Muscle of back (tissue), 11 donors: ENCODE measurements around the gene PRDM8. TPM values are rescaled to one million over a fixed set of nuclear protein-coding genes. Genes with fewer than 3 reads are reported as not detected.

Source experiments
- DNase-seq, 3 donors: peaks; one replicate each; pipeline versions ENCODE4 v3.0.0 to v3.0.0-alpha.2; 2013
- polyA plus RNA-seq, 10 donors: library from polyadenylated mRNA; unstranded; fragments of 120-200 nt; gene quantifications; one replicate each; pipeline ENCODE4 v1.2.1, GENCODE V29; 2013; ENCODE audit not compliant: insufficient read length in 10 of 10

Gene PRDM8
- polyA plus RNA-seq, 10 donors: 8.6 to 23.9 (median 11.9) TPM

DNA sequence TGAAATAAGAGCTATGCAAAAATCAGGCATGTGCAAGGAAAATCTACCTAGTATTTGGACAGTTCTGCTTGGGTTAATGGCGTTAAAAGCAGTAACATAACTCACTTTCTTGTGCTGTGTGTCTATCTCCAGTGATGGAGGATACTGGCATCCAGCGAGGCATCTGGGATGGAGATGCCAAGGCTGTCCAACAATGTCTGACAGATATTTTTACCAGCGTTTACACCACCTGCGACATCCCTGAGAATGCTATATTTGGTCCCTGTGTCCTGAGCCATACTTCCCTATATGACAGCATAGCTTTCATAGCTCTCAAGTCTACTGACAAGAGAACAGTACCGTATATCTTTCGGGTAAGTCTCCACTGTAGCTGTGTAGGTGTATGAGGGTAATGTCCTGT, 2.6 kb downstream of the PRDM8 start:
- no peak for DNase-seq

DNA sequence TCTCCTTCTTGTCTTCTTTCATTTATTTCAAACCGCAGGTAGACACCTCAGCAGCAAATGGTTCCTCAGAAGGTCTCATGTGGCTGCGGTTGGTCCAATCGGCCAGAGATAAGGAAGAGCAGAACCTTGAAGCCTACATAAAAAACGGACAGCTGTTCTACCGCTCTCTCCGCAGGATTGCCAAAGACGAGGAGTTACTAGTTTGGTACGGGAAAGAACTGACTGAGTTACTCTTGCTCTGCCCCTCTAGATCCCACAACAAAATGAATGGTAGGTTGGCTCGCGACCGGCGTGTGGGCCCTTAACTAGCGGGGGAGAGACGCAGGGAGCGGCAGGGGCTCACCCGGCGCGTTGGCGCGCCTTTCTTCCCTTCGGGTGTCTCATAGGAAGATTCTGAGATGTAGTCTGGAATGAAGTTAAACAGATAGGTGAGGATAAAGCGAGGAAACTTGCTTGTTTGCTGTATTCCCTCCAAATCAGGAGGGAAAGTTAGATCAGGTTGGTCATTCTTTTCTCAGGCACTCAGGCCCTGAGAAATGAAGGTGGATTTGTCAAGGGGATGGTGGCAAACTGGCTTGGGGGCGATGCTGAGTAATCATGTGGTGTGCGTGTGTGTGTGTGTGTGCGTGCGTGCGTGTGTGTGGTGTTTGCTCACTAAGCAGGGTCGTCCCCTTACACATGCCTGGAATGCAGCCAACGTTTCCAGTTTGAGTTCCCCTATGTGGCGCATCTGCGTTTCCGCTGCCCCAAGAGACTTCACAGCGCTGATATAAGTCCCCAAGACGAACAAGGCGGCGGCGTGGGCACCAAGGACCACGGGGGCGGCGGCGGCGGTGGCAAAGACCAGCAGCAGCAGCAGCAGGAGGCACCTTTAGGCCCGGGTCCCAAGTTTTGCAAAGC, 4.2 kb downstream of the PRDM8 start:
- peak; percentile 65 to 86 (median 69) for DNase-seq

DNA sequence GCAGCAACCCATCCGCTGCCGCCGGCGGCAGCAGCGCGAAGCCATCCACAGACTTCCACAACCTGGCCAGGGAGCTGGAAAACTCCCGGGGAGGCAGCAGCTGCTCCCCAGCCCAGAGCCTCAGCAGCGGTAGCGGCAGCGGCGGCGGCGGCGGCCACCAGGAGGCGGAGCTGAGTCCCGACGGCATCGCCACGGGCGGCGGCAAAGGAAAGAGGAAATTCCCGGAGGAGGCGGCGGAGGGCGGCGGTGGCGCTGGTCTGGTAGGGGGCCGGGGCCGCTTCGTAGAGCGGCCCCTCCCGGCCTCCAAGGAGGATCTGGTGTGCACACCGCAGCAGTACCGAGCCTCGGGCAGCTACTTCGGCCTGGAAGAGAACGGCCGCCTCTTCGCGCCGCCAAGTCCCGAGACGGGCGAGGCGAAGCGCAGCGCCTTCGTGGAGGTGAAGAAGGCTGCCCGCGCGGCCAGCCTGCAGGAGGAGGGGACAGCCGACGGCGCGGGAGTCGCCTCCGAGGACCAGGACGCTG, 4.9 kb downstream of the PRDM8 start:
- peak; percentile 78 to 95 (median 89) for DNase-seq

DNA sequence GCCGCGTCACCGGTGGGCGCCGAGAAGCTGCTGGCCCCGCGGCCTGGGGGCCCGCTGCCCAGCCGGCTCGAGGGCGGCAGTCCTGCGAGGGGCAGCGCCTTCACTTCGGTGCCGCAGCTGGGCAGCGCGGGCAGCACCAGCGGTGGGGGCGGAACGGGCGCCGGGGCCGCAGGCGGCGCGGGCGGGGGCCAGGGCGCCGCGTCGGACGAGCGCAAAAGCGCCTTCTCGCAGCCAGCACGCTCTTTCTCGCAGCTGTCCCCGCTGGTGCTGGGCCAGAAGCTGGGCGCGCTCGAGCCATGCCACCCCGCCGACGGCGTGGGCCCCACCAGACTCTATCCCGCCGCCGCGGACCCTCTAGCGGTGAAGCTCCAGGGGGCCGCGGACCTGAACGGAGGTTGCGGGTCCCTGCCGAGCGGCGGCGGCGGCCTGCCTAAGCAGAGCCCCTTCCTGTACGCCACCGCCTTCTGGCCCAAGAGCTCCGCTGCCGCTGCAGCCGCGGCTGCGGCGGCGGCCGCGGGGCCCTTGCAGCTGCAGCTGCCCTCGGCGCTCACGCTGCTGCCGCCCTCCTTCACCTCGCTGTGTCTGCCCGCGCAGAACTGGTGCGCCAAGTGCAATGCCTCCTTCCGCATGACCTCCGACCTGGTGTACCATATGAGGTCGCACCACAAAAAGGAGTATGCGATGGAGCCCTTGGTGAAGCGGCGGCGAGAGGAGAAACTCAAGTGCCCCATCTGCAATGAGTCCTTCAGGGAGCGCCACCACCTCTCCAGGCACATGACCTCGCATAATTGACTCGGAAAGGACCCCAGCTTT, 5.6 kb downstream of the PRDM8 start:
- DNase-seq: peak in 2 of 3 donors; percentile 64 to 89

DNA sequence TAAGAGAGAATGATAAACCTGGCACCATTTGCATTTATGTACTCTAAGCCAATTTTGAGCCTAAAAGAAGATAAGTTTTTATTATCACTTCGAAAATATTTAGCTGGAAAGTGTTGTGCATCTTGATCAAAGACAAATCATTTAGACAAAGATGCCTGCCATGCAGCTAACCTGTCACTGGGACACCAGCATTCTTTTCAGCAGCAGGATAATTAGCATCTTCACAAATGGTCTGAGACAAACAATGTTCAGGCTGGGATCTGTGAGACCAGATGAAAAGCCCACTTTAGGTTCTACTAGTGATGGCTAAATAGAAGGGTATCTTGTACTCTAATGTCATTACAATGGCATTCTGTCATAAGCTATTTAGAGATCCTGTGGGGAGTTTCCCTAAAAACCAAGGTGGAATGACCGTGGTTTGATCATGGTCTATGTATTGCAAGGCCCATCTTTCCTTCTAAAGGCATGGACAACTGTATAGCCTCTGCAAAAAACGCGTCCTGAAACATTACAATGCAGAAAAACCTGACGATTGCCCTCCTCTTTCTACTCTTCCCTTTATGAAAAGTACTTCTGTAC, 7.2 kb downstream of the PRDM8 start:
- DNase-seq: no peak

DNA sequence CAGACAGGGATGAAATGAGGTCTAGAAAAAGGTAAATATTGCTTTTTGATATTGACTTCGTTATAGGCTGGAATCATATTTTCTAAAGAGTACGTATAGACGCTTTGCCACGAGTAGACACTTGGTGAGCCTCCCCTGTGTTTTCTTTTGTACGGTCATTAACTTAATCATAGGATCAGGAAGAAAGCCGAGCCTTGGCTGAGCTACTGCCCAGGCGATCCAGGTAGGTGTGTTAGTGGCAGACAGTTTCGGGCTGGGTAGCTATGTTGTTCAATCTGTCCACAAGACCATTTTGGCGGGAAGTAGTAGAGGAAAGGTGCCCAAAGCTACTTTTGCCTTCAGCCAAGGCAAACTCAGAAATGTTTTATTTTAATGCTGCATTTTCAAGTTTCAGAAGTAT, 8.8 kb downstream of the PRDM8 start:
- no peak for DNase-seq

DNA sequence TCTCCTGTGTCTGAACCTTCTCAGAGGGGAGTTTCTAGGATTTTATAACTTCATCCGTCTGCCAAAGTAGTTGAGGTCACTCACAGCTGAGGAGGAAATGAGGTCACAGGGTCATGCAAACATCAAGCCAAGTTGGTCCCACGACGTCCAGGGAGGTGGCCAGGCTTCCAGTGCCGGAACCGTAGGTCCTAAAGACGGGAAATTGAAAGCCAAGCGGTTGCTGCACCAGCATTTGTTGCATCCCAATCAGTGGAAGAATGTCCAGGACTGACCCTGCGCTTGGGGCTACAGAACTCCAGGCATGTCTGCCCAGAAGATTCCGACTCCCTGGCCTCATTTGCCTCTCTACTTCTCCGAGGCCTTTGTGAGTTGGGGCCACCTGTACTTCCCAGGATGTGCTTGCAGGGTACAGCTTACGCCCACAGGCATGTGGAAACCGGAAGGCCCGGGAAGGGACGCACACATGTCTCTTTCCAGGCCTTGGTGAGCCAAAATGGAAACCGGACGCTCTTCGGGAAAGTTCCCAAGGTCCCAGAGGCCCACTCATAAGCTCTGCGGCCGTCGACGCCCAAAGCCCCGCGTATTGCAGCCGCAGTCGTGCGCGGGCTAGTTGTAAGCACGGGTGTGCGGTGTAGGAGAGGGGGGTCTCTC, 9.3 kb downstream of the PRDM8 start:
- DNase-seq: peak in 2 of 3 donors; percentile 86 to 93

DNA sequence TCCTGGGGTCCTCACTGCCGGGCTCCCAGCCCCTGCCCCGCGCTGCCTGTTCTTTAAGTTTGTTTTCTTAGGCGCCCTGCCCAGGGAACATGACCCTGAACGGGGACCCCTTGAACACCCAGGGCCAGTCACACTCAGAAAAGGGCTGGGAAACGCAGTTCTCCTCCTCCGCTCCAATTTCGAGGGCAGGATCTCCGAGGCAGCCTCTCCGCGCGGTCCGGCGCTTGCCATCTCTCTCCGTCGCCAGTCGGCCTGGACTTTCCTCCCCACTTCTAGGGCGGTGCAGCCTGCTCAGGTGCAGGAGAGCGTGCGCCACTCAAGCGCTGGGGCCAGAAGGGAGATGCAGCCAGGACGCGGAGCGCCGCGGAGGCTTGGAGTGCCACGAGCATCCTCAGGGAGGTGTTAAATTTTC, 9.9 kb downstream of the PRDM8 start:
- DNase-seq: no peak

DNA sequence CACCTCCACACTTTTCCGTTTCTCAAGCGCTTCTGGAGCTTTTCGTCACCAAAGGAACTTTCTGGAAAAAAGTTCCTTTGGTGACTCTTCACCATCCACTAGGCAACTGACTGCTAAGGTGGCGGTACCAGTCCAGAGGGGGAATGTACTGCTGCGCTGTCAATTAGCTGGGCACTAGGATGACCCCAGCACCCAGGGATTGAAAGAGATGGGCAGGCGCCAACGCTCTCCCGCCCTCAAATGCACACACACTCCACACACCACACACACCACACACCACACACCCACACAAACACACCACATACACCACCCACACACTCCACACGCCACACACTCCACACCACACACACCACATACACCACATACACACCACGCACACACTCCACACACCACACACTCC, 10.4 kb downstream of the PRDM8 start:
- no peak for DNase-seq

DNA sequence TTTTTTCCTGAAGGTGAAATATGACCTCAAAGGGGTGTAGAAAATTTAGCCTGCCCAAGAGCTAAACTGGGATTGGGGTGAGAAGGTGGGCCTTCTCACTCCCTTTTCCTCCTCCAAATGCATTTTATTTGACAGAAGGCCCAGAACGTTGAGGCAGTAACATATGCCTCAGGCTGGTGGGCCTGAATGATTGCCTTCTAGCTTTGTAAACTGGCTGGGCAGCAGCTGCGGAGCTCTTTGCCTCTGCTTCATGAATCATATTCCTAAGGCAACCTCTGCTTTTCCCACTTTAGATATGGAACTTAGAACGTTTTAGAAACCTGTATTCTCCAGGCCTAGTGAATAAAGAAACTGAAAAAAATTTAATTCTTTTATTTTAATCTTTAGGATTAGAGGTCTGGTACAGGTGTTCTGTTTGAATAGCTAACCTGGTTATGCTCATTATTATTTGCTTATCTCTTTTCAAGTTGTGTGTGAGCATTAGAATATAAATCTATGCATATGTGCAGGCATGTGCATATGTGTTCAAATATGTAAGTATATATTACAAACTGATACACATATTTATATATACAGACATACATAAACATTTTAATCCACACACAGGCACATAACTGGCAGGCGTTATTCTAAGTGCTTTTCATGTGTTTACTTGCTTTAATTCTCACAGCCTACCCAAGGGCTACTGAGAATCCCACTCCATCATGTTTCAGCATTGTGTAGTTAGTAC, 11.5 kb downstream of the PRDM8 start:
- DNase-seq: peak in 1 of 3 donors; percentile 32

DNA sequence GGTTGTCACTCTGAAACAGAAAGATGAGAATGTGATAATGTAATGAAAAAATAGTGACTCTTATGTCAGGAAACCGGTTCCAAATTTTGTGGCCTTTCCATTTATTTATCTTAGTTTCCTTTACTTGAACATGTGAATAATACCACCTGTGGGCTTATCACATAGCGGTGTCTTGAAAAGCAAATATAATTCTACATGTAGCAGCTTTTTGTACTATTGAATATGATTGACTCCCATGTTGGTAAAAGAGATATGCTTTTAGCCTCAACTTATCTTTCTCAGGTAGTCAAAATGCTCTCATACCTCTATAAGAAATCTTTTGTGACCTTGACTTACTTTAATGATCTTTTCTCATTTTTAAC, 12.0 kb downstream of the PRDM8 start:
- no peak for DNase-seq

DNA sequence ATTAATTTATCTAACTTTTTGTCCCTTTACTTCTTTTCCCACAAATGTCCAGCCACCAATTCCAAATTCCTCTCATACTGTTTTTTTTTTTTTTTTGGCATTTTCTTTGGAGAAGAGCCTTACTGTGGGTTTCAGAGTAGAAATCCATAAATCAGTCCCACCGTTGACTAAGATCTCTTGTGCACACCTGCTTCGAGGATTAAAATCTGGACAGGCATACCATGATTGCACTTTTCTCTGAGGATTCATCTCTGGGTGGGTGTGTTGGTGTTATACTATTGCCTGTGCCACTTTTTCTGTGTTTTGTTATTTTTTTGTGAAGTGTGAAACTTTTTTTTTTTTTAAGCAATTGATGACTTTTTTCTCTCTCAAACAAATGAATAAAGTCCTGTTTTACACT, 13.2 kb downstream of the PRDM8 start:
- no peak for DNase-seq

DNA sequence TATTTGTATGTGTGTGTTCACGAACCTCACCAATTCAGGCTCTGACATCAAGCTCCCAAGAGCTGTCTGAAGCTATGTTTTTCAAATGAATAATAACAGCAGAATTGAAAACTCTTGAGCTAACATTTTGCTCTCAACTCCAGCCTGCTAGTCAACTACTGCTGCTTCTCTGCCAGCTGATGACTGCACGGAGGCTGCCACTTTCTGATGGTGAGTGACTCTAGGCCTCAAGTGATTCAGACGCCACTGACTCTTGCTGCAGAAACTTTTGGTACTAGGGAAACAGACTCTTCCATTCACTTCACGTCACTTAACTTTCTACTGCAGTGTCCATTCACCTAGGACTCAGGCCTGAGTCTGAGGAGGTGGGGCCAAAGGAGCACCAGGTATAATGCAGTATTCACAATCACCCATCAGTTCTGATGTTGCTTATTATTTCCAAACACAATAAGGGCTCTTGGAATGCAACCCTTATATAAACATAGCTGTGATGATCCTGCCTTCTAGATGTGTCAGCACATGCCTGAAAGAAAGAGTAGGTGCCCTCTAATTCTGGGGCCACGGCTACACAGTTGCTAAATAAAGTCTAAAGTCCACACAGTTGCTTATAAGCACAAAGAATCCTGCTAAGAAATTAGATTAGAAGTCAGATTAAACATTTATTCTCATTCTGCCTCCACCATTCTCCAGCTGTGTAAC, 16.0 kb downstream of the PRDM8 start:
- no peak for DNase-seq

DNA sequence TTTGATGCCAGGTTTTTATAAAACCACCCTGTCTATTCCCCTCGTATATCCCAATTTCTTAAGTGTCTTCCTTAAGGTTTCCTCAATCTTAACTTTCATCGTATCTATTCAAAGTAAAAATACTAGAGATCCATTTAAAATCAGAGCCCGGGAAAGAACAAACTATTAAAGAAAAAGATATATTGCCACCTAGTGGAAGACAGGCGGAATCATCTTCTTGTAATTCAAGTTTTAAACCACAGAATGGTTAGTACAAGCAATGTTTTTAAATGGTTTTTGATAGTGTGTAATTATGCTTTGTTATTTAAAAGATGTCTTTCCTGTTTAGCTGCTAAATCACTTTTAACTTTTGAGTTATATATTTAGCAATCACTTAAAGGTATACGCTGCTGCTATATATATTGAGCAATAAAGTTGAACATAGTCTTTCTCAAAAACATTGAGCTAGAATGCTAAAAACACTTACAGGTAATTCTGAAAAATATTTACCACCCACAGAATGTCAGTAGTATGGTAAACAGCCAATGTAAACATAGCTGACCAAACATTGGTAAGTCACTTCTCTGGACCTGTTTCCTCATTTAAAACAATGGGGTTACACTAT, 18.2 kb downstream of the PRDM8 start:
- peak in 1 of 3 donors; percentile 50 for DNase-seq

DNA sequence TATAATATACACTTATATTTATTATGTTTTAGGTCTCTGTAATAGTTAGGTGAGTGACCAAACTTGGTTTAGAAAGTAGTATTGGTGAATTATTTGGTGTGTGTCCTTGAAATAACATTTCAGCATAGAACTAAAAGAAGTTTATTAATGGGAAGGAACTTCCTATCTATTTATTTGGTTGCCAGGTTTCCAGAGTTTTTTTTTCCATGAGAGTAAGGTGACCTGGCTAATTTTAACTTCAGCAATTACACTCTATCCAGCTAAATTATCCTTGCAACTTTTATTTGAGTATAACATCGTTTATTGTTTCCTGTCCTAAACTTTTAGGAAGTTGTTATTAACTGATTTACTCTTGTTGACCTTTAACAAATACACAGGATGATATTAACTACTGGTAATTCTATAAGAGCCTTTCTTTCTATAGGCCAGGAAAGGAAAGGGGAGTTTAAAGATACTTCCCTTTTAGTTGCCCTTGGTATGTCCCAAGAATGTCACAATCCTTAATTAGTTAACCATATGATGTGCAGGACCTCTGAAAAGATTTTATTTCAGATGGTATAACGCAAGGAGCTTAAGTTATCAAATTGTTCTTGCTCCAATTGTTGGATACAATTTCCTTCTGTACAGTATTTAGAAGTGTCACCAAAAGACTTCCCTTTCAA, 18.9 kb downstream of the PRDM8 start:
- no peak for DNase-seq

DNA sequence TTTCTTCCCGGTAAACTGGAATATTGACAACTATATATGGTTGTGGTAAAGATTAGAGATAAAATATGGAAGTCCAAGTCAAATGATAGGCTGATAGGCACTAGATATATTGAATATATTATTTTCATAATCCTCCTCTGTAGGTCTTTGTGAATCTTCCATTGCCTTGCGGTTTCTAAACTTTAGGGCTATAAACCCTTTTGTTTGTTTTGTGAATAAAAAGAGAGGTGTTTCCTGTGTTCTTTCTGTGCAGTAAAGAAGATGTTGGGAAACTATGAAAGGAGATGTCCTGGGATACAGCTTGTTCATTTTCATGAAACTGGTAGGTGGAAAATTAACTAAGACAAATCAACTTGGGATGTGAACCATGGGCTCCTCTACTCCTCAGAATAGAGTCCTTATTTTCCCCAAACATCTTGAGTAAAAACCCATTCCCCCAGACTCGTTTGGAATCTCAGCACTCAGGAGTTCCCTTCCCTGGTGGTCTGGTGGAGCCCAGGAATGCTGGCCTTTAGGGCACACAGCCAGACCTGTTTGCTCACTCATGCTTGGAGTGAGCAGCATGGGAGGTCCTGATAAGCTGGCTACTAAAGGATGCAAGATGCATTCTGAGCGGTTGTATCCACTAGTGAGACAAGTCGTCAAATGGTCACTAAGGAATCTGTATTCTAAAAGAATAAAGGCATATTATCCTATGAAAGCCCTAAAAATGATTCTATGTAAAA, 22.2 kb downstream of the PRDM8 start:
- DNase-seq: no peak

DNA sequence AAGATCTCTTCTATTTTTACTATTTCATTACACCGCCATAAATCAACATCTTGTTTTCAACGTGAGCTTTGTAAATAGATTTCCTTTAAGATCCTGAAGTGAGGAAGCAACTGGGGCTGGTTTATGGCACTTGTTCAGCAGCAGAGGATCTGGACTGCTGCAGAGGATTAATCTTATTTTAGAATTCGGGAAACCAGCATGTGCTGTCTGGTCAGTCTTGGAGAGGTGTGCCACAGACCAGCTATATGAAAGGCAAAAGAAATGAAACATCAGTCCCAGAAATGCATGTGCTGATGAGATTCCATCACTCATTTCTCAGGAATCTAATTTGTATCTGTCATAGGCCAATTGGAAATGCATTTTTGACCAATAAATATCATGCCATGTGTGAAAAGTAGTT, 23.4 kb downstream of the PRDM8 start:
- DNase-seq: no peak

DNA sequence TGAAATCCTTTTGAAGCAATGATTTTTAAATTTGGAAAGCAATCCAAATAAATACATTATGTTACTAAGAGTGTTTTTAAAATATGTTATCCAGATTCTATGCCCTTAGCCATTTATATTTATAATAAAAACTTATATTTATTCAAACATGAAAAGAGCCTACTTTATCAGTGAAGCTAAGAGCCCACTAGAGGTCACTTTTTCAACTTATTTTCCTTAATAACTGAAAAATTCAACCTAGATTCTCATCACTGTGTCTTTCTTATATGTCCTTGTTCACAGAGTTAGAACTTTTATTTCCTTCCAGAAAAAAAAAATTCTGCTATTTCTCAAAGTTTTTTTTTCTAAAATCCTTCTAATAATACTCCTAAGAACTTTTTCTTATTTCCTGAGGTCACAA, 23.9 kb downstream of the PRDM8 start:
- DNase-seq: no peak

DNA sequence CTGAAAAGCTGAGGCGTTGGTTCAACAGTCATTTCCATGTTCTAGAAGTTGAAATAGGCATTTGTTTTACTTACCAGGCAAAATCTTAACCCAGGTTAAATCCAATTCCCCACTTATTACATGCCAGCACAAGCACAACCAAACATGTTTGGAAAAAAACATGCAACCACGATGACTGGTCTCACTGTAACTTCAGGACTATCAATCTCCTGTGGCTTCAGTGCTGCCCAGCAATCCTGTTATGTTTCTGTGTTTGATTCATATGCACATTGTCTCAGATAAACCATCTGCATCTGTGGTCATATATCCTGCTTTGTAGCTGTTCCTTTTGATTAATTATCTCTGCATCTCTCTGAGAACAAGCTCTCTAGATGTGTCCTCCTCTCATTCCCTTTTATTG, 28.3 kb downstream of the PRDM8 start:
- no peak for DNase-seq
